HepG2 (cell line): ENCODE data around the gene TRIM5. TPM values are rescaled to one million over a fixed set of nuclear protein-coding genes. Genes with fewer than 3 reads are reported as not detected.

ENCODE experiments used
- ATF7 ChIP-seq, 2 experiments: fragments of 450-650 bp in 1 of 2; sonication (generic) in 1 of 2; formaldehyde crosslinking in 1 of 2; IDR thresholded peaks; 2 replicates each; pipeline versions ENCODE4 v1.4.0 to v1.6.1; 2016 to 2020; ENCODE audit warnings: antibody characterized with exemption in 1 of 2, mild to moderate bottlenecking in 1 of 2, missing genetic modification reagents in 1 of 2
- FOXK2 ChIP-seq: fragments of 450-650 bp; IDR thresholded peaks from 2 replicates; pipeline ENCODE4 v1.6.1; 2016
- HMGA1 ChIP-seq: sonication (generic); formaldehyde crosslinking; conservative IDR thresholded peaks from 2 replicates; pipeline ENCODE4 v1.4.0; 2020; ENCODE audit warnings: missing genetic modification reagents
- NCOA5 ChIP-seq: sonication (generic); formaldehyde crosslinking; IDR thresholded peaks from 2 replicates; pipeline ENCODE4 v1.4.0; 2020; ENCODE audit warnings: missing genetic modification reagents
- NFE2L1 ChIP-seq: sonication (generic); formaldehyde crosslinking; IDR thresholded peaks from 2 replicates; pipeline ENCODE4 v1.4.0; 2020; ENCODE audit warnings: missing genetic modification reagents, mild to moderate bottlenecking, borderline replicate concordance
- PHF20 ChIP-seq: sonication (generic); formaldehyde crosslinking; IDR thresholded peaks from 2 replicates; pipeline ENCODE4 v1.5.0; 2020; ENCODE audit warnings: mild to moderate bottlenecking, missing genetic modification reagents
- RAD51 ChIP-seq: fragments of 450-650 bp; IDR thresholded peaks from 2 replicates; pipeline ENCODE4 v1.6.1; 2016; ENCODE audit warnings: borderline replicate concordance
- SPEN ChIP-seq: sonication (generic); formaldehyde crosslinking; IDR thresholded peaks from 2 replicates; pipeline ENCODE4 v1.5.1; 2020; ENCODE audit warnings: low read depth, mild to moderate bottlenecking, missing genetic modification reagents
- ZBTB42 ChIP-seq: sonication (generic); formaldehyde crosslinking; IDR thresholded peaks from 2 replicates; pipeline ENCODE4 v1.5.0; 2020; ENCODE audit warnings: mild to moderate bottlenecking, missing genetic modification reagents
- ZC3H13 ChIP-seq: sonication (generic); formaldehyde crosslinking; IDR thresholded peaks from 2 replicates; pipeline ENCODE4 v1.8.1; 2023; ENCODE audit warnings: mild to moderate bottlenecking, missing genetic modification reagents, moderate library complexity
- ZNF143 ChIP-seq: sonication (generic); formaldehyde crosslinking; IDR thresholded peaks from 2 replicates; pipeline ENCODE4 v1.4.0; 2020; ENCODE audit warnings: missing genetic modification reagents
- ZNF235 ChIP-seq: sonication (generic); formaldehyde crosslinking; IDR thresholded peaks from 2 replicates; pipeline ENCODE4 v1.8.1; 2023; ENCODE audit warnings: mild to moderate bottlenecking, missing genetic modification reagents, borderline replicate concordance
- ZNF24 ChIP-seq: fragments of 450-650 bp; IDR thresholded peaks from 2 replicates; pipeline ENCODE4 v1.6.1; 2017; ENCODE audit warnings: antibody characterized with exemption, mild to moderate bottlenecking
- ZNF605 ChIP-seq: sonication (generic); formaldehyde crosslinking; IDR thresholded peaks from 2 replicates; pipeline ENCODE4 v1.8.0; 2022; ENCODE audit warnings: mild to moderate bottlenecking, missing genetic modification reagents
- ZNF768 ChIP-seq: sonication (generic); formaldehyde crosslinking; IDR thresholded peaks from 2 replicates; pipeline ENCODE4 v1.4.0; 2020; ENCODE audit warnings: missing genetic modification reagents
- ZNF788 ChIP-seq: sonication (generic); formaldehyde crosslinking; IDR thresholded peaks from 2 replicates; pipeline ENCODE4 v1.5.0; 2020; ENCODE audit warnings: mild to moderate bottlenecking, missing genetic modification reagents, borderline replicate concordance
- polyA plus RNA-seq, 8 experiments: library from polyadenylated mRNA; depleted of rRNA in 3 of 8; stranded (reverse) in 7 of 8; unstranded in 1 of 8; fragments of >200 nt; fragmentation: Illumina TruSeq in 4 of 8; extraction: Trizol in 4 of 8; gene quantifications; 2 replicates each; pipeline versions ENCODE4 v1.2.1 to v1.2.3, GENCODE V29; 2011 to 2016; ENCODE audit warnings: low read depth in 4 of 8, missing spikeins in 1 of 8, mixed read lengths in 1 of 8; ENCODE audit not compliant: insufficient read depth in 1 of 8
- total RNA-seq, 5 experiments: library from RNA; depleted of rRNA; stranded (reverse); fragments of >200 nt; fragmentation: Illumina TruSeq; extraction: Trizol; gene quantifications; 2 replicates each; pipeline ENCODE4 v1.2.3, GENCODE V29; 2016; ENCODE audit warnings: low read depth in 1 of 5
- TF ChIP-seq, protein P1 (sequence below), 2 experiments: fragments of 450-650 bp in 1 of 2; sonication (generic) in 1 of 2; formaldehyde crosslinking in 1 of 2; IDR thresholded peaks; 2 replicates each; pipeline versions ENCODE4 v1.6.1 to v1.8.0; 2016 to 2022; ENCODE audit warnings: antibody characterized with exemption in 1 of 2, mild to moderate bottlenecking in 1 of 2, missing genetic modification reagents in 1 of 2
- TF ChIP-seq, protein P2 (sequence below): sonication (generic); formaldehyde crosslinking; IDR thresholded peaks from 2 replicates; pipeline ENCODE4 v1.4.0; 2020; ENCODE audit warnings: low read depth, missing genetic modification reagents

The TRIM5 gene
- total and polyA plus RNA-seq, 2 of the 13 experiments (the other 11 are each of a cell fraction or from before 2014, with no cell fraction given) = 7.8 to 13.1 TPM

DNA sequence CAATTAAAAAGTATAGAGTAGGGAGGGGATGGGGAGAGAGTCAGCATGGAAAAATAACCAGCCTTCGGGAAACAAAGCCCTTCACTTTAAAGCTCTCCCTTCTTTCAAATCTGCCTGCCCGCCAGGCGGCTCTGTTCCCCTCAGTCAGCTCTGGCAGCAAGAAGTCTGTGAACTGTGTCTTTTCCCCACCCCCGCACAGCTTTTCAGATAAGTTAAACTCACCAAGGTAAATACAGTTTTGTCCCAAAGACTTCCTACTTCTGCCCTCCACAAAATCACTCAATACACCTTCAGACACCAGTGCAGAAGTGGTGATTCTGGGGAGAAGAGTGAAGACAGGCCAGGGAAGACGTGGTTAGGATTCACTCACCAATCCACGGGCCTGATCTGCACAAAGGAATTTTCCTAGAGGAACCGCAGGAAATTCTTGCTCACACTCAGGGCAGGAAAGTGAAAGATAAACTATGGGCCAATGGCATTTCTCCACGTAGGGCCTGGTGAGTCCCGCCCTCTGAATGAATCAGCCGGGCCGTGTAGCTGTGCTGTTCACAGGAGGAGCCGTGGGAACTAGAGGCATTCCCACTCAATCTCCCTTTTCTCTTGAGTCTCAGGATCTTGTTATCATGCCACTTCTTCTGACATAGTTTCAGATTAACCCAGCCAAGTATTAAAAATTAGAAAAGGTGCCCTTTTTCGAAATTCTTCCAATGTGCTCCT lies at the start of gene TRIM5 (continued):
- TF ChIP-seq, protein P1, sequence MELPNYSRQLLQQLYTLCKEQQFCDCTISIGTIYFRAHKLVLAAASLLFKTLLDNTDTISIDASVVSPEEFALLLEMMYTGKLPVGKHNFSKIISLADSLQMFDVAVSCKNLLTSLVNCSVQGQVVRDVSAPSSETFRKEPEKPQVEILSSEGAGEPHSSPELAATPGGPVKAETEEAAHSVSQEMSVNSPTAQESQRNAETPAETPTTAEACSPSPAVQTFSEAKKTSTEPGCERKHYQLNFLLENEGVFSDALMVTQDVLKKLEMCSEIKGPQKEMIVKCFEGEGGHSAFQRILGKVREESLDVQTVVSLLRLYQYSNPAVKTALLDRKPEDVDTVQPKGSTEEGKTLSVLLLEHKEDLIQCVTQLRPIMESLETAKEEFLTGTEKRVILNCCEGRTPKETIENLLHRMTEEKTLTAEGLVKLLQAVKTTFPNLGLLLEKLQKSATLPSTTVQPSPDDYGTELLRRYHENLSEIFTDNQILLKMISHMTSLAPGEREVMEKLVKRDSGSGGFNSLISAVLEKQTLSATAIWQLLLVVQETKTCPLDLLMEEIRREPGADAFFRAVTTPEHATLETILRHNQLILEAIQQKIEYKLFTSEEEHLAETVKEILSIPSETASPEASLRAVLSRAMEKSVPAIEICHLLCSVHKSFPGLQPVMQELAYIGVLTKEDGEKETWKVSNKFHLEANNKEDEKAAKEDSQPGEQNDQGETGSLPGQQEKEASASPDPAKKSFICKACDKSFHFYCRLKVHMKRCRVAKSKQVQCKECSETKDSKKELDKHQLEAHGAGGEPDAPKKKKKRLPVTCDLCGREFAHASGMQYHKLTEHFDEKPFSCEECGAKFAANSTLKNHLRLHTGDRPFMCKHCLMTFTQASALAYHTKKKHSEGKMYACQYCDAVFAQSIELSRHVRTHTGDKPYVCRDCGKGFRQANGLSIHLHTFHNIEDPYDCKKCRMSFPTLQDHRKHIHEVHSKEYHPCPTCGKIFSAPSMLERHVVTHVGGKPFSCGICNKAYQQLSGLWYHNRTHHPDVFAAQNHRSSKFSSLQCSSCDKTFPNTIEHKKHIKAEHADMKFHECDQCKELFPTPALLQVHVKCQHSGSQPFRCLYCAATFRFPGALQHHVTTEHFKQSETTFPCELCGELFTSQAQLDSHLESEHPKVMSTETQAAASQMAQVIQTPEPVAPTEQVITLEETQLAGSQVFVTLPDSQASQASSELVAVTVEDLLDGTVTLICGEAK (IDR thresholded peaks at IDR 0.05) = no peak
- TF ChIP-seq, protein P1 (CRISPR knock-in tag; IDR thresholded peaks at IDR 0.05) = no peak
- TF ChIP-seq NCOA5 (no peak), RAD51 (no peak), ZNF143 (CRISPR knock-in tag) (no peak), ZC3H13 (CRISPR knock-in tag) (no peak), HMGA1 (CRISPR knock-in tag) (no peak), NFE2L1 (CRISPR knock-in tag) (no peak), ZNF788 (CRISPR knock-in tag) (no peak), PHF20 (peak; percentile 68), FOXK2 (no peak), ZBTB42 (CRISPR knock-in tag) (no peak), ZNF235 (CRISPR knock-in tag) (no peak), ZNF768 (CRISPR knock-in tag) (no peak), ATF7 (IDR thresholded peaks at IDR 0.05) (no peak), ATF7 (CRISPR knock-in tag; IDR thresholded peaks at IDR 0.05) (no peak), ZNF24 (no peak), SPEN (CRISPR knock-in tag) (peak; percentile 67; the same call in 1 of the 2 replicates), ZNF605 (CRISPR knock-in tag) (no peak)
- TF ChIP-seq, protein P2, sequence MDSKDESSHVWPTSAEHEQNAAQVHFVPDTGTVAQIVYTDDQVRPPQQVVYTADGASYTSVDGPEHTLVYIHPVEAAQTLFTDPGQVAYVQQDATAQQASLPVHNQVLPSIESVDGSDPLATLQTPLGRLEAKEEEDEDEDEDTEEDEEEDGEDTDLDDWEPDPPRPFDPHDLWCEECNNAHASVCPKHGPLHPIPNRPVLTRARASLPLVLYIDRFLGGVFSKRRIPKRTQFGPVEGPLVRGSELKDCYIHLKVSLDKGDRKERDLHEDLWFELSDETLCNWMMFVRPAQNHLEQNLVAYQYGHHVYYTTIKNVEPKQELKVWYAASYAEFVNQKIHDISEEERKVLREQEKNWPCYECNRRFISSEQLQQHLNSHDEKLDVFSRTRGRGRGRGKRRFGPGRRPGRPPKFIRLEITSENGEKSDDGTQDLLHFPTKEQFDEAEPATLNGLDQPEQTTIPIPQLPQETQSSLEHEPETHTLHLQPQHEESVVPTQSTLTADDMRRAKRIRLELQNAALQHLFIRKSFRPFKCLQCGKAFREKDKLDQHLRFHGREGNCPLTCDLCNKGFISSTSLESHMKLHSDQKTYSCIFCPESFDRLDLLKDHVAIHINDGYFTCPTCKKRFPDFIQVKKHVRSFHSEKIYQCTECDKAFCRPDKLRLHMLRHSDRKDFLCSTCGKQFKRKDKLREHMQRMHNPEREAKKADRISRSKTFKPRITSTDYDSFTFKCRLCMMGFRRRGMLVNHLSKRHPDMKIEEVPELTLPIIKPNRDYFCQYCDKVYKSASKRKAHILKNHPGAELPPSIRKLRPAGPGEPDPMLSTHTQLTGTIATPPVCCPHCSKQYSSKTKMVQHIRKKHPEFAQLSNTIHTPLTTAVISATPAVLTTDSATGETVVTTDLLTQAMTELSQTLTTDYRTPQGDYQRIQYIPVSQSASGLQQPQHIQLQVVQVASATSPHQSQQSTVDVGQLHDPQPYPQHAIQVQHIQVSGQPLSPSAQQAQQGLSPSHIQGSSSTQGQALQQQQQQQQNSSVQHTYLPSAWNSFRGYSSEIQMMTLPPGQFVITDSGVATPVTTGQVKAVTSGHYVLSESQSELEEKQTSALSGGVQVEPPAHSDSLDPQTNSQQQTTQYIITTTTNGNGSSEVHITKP = no peak
